HS-27A (cell line): ENCODE data around the gene MATN4.

Experiments
- DNase-seq: peaks from one replicate; pipeline ENCODE4 v3.0.0-alpha.2; 2012; ENCODE audit warnings: low read depth, missing footprints

Gene MATN4

DNA sequence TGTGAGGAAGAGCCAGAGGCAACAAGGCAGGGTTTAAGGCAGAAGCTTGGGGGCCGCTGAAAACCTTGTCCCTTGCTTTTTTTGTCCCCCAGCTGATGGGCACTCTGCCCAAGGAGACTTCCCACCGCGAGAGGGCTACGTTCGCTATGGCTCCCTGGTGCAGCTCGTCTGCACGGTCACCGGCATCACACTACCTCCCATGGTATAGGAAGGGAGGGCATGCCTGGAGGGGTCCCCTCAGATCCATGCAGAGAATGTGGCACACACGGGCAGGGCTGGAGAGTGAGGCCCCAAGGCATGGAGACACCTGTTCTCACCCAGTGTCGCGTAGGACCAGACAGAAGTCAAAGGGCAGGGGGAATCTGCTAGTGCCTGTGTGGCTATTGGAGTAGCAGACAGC is 5.8 kb upstream of the MATN4 start:
- DNase-seq: no peak

DNA sequence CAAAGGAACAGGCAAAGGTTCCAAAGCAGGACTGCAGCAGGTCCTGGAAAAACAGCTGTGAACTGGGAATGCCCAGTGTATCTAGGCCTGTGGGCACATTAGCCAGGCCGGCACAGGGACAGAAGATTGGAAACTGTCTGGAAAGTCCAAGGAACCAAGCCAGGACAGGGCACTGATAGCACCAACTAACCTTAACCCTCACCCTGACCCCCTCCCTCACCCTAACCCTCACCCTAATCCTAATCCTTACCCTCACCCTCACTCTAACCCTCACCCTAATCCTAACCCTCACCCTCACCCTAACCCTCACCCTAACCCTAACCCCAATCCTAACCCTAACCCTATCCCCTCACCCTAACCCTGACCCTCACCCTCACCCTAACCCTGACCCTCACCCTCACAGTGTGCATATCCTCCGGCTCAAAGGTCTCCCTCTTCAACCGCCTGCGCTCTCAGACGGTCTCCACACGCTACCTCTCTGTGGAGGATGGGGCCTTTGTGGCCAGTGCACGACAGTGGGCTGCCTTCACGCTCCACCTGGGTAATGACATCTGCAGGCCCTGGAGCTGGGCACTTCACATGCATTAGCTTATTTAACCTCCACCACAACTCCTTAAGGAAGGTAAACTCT is 5.1 kb upstream of the MATN4 start:
- no peak for DNase-seq

GRCh38 chr20:45312241-45312640 is 4.1 kb upstream of the MATN4 start:
- no peak for DNase-seq

GRCh38 chr20:45311589-45312211 is 3.6 kb upstream of the MATN4 start:
- no peak for DNase-seq

DNA sequence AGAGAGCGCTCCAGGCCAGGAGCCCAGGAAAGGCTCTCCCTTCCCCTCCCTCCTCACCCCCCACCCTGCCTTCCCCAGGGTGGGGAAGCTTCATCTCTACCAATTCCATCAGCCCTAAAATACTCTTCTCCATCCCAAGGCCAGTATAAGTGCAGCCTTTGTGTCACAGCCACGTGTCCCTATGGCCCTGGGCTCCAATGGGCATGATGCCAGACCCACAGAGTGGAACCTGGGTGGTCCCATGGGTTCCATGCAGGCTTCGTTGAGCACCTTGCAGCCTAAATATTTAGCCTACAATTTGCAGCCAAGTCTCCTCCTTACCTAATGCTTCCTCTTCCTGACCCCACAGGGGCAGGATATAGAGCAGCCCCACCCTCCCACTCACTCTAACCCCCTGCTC is 976 bp upstream of the MATN4 start:
- DNase-seq: no peak

DNA sequence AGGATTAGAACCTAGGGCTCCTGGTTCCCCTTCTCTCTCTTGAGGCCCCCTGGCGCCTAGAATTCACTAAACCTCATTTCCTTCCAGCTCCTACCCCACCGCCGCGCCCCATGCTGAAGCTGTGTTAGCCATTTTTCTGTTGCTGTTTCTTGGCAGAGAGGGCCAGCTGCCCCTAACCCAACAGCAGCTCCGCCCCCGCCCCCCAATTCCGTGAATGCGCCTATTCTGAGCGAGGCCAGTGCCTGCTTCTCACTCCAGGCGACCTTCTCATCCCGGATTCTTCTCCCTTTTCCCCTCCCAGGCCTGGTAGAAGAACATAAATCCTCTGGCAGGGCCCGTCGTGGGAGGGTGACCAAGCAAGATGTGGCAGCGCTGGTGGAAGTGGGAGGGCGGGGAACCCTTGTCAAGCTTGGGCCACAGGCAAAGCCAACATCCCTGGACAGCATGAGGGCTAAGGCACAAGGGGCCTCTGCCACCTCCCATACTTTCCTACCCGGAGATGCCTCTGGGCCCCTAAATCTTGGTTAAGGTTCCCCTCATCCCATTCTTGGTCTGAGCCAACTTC is 941 bp downstream of the MATN4 start:
- DNase-seq: no peak

DNA sequence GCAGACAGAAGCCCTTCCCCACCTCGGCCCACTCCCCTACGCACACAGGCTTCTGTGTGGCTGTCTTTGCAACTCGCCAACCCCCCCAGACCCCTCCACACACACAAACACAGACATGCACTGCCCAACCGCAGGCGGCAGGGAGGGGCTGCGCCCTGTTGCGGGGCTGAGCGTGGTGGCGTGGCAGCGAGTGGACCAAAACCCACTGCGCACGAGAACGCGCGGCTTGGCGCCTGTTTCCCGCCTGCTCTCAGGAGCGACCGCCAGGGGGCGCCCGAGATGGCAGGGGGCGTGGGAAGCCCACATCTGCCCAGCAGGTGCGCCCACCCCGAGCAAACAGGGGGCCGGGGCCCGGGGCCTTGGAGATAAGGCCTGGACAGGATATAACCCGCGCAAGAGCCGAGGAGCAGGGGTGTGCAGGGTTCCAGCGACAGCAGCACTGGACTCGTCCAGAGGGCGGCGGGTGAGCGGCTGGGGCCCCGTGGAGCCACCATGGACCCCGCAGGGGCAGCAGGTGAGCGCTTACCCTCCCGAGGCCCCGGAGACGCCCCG is 1.6 kb downstream of the MATN4 start, which contains the start of gene RBPJL:
RBPJL (plus strand) TSS at position 410 of the 552 bp plus-strand sequence; CDS start at position 493, 83 bp downstream.
- DNase-seq: no peak

GRCh38 chr20:45305262-45305661 is 2.8 kb downstream of the MATN4 start:
- no peak for DNase-seq

GRCh38 chr20:45304464-45304999 is 3.6 kb downstream of the MATN4 start:
- no peak for DNase-seq

- DNase-seq: no peak
These were observed 4.3 kb downstream of the MATN4 start for GRCh38 chr20:45303586-45304463.

GRCh38 chr20:45301824-45302271 is 6.3 kb downstream of the MATN4 start:
- no peak for DNase-seq

- no peak for DNase-seq
These were observed 7.1 kb downstream of the MATN4 start for GRCh38 chr20:45300961-45301360.

DNA sequence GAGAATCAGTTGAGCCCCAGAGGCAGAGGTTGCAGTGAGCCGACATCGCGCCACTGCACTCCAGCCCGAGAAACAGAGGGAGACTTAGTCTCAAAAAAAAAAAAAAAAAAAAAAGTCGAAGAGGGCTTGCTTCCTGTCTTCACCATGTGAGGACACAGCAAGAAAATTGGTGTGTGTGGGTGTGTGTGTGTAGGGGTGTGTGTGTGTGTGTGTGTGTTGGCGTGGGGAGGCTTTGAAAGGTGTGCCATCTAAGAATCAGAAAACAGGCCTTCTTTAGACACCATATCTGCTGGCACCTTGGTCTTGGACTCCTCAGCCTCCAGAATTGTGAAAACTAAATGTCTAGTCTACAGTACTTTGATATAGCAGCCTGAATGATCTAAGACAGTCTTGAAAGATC is 8.3 kb downstream of the MATN4 start:
- no peak for DNase-seq

DNA sequence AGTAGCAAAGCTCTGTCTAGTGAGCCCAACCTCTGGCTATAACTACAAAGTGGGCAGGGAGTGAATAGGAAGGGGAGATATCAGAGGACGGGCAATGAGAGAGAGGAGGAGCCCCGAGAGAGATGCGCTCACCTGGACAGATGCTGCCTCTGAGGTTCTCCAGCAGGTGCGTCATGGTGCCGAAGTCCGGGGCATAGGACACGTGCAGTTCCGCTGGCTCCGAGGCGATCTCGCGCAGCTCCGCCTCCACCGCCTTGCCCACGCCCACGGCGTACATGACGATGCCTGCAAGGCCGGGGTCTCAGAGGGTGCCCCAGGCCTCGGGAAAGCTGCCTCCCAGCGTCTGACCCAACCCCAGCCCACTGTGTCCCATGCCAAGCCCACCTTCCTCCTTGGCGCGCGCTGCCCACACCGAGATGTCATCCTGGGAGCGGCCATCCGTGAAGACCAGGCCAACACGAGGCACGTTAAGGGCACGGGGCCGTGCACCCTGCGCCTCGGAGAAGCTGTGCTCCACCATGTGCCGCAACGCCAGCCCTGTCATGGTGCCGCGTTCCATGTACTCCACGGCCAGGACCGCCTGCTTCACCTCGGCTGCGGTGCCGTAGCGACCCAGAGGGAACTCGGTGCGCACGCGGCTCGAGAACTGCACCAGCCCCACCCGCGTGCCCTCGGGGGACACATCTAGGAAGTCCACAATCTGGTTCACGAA is 10.2 kb downstream of the MATN4 start:
- DNase-seq: no peak

DNA sequence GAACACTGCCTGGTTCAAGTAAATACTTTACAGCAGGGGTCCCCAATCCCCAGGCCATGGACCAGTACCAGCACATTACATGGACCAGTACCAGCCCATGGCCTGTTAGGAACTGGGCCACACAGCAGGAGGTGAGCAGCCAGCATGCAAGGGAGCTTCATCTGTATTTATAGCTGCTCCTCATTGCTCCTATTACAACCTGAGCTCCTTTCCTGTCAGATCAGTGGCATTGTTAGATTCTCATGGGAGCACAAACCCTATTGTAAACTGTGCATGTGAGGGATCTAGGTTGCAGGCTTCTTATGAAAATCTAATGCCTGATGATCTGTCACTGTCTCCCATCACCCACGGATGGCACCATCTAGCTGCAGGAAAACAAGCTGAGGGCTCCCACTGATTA is 13.4 kb downstream of the MATN4 start:
- no peak for DNase-seq

DNA sequence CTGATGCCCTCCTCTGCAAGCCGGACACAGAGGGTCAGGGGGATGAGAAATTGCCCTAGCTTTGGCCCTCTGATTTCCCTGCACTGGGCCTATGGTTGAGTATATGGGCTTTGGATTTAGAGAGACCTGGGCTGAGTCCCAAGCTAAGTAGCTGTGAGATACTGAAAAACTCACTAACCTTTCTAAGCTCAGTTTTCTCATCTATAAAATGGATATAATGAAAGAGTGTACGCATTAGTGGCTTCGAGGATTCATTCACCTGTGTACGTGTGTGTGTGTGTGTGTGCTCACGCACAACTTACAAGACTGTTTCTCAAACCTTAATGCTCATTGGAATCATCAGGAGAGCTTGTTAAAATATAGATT is 14.1 kb downstream of the MATN4 start:
- no peak for DNase-seq

DNA sequence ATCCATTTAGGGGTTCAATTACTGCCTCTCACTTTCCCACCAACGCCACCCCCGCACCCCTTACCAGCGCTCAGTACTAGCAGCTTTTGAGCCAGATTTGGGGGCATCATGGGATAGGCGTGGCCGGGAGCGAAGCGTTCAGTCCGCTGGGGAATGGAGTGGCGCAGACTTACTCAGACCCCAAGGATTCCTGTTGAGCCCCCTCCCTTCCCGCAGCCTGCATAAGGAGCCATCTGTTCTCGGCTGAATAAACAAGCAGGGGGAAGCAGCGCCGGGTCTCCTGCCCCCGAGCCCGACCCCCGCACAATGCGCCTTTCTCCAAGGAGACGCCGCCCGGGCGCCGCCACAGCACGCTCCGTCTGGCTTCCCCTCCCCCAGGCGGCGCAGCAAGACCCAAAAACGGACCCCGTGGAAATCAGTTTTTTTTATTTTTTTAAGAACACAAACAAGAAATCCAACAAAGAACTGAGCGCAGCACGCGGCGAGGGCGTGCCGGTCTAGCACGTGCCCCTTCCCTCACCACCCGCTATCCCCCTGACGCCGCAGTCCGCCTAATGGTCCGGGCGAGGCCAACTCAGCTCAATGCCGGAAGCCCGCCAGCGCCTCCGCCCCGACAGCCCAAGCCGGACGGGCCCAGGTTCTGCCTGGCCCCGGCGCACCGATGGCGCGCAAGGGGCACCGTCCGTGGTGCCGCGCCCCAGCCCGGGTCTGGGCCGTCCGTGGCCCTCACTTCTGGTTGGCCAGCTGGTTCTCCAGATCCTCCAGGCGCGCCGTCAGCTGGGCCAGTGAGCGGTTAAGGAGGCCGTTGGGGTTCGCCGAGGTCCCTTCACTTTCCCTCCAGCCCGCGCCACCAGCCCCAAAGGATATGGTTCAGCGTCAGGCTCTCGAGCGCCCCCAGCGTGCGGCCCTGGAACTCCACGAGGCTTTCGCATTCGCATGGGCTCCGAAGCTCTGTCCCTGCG is 14.8 kb downstream of the MATN4 start:
- peak; percentile 84 for DNase-seq

- DNase-seq: no peak
These were observed 15.8 kb downstream of the MATN4 start for GRCh38 chr20:45292343-45292742.

DNA sequence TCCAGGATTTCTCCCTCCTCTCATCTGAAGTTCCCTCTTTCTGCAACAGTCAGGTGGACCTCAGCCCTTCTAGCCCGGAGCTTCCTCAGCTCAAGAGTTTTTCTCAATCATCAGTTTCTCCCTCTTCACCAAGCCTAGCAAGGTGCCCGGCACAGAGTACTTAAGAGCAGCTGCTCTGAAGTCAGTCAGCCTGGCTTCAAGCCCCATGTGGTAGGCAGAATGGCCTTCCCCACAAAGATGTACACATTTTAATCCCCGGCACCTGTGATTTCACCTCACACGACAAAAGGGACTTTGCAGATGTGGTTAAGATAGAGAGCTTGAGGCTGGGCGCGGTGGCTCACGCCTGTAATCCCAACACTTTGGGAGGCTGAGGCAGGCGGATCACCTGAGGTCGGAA is 16.6 kb downstream of the MATN4 start:
- no peak for DNase-seq

- peak; percentile 64 for DNase-seq
These were observed 17.3 kb downstream of the MATN4 start for GRCh38 chr20:45290677-45291355.
